ES-I3 (cell line): ENCODE measurements around the gene SLC35B2.
A peak's percentile ranks its signal among the peaks of the same experiment; 100 is the strongest.

Source experiments
- H3K36me3 ChIP-seq: 2 replicates; pipeline ENCODE4 v1.6.1; 2013; ENCODE audit warnings: mild to moderate bottlenecking, low read length, control low read depth, moderate library complexity; ENCODE audit not compliant: insufficient read depth
- H3K4me1 ChIP-seq: 2 replicates; pipeline ENCODE4 v1.6.1; 2013; ENCODE audit warnings: mild to moderate bottlenecking, control low read depth, low read length; ENCODE audit not compliant: insufficient read depth
- H3K9ac ChIP-seq: 2 replicates; pipeline ENCODE4 v1.6.1; 2013; ENCODE audit warnings: low read depth, mild to moderate bottlenecking, low read length, moderate library complexity
- H3K9me3 ChIP-seq: 2 replicates; pipeline ENCODE4 v1.6.1; 2013; ENCODE audit warnings: mild to moderate bottlenecking, low read length, moderate library complexity; ENCODE audit not compliant: control insufficient read depth, insufficient read depth

Gene SLC35B2

GRCh38 chr6:44257753-44258324 lies 511 bp upstream of the SLC35B2 start:
- H3K9ac ChIP-seq, result peak overlapping the region; percentile 57

GRCh38 chr6:44256775-44257024 lies 628 bp downstream of the SLC35B2 start:
- Histone ChIP-seq H3K4me1 (0 out of 2 replicates have a peak, but pooled peaks cover 3% of the 10 kb centered on the region), H3K36me3 (peaks cover 14% of the 10 kb centered on the region), H3K9me3 (no peaks in the 10 kb centered on the region), H3K9ac (peak overlapping the region; percentile 57)

More at GRCh38 chr6:44257753-44258324, 511 bp upstream of the SLC35B2 start:
- peaks cover 7% of the 10 kb centered on the region; the same call in 1 of the 2 replicates for H3K36me3 ChIP-seq
- H3K9me3 ChIP-seq, result no peaks in the 10 kb centered on the region
- peaks cover 7% of the 10 kb centered on the region; the same call in 1 of the 2 replicates for H3K4me1 ChIP-seq

GRCh38 chr6:44255871-44256774 lies 1.2 kb downstream of the SLC35B2 start:
- peak overlapping the region; percentile 57 for H3K9ac ChIP-seq
- no peaks in the 10 kb centered on the region for H3K9me3 ChIP-seq
- H3K36me3 ChIP-seq, result peaks cover 19% of the 10 kb centered on the region
- 0 out of 2 replicates have a peak, but pooled peaks cover 3% of the 10 kb centered on the region for H3K4me1 ChIP-seq

GRCh38 chr6:44255105-44255808 lies 2.1 kb downstream of the SLC35B2 start:
- 0 out of 2 replicates have a peak, but pooled peaks cover 3% of the 10 kb centered on the region for H3K4me1 ChIP-seq
- no peaks in the 10 kb centered on the region for H3K9me3 ChIP-seq
- H3K9ac ChIP-seq, result peak overlapping the region; percentile 57; the same call in 1 of the 2 replicates
- peaks cover 28% of the 10 kb centered on the region for H3K36me3 ChIP-seq

GRCh38 chr6:44254191-44255104 lies 2.9 kb downstream of the SLC35B2 start:
- no peaks in the 10 kb centered on the region for H3K9me3 ChIP-seq
- no peak overlapping the region for H3K9ac ChIP-seq
- 0 out of 2 replicates have a peak, but pooled peaks cover 3% of the 10 kb centered on the region for H3K4me1 ChIP-seq
- peaks cover 36% of the 10 kb centered on the region for H3K36me3 ChIP-seq

- Histone ChIP-seq H3K4me1 (peaks cover 3% of the 10 kb centered on the region; the same call in 1 of the 2 replicates), H3K36me3 (peaks cover 46% of the 10 kb centered on the region), H3K9ac (no peak overlapping the region), H3K9me3 (no peaks in the 10 kb centered on the region)
These were observed 3.8 kb downstream of the SLC35B2 start for GRCh38 chr6:44253307-44254101.

GRCh38 chr6:44251576-44252524 lies 5.5 kb downstream of the SLC35B2 start:
- no peaks in the 10 kb centered on the region; the same call in 1 of the 2 replicates for H3K4me1 ChIP-seq
- no peak overlapping the region for H3K9ac ChIP-seq
- H3K9me3 ChIP-seq, result no peaks in the 10 kb centered on the region
- peaks cover 54% of the 10 kb centered on the region for H3K36me3 ChIP-seq

GRCh38 chr6:44250718-44251123 lies 6.6 kb downstream of the SLC35B2 start:
- H3K36me3 ChIP-seq, result peaks cover 54% of the 10 kb centered on the region
- no peaks in the 10 kb centered on the region for H3K9me3 ChIP-seq
- no peak overlapping the region for H3K9ac ChIP-seq
- no peaks in the 10 kb centered on the region; the same call in 1 of the 2 replicates for H3K4me1 ChIP-seq

- no peak overlapping the region for H3K9ac ChIP-seq
- peaks cover 54% of the 10 kb centered on the region for H3K36me3 ChIP-seq
- H3K4me1 ChIP-seq, result peaks cover 4% of the 10 kb centered on the region; the same call in 1 of the 2 replicates
- no peaks in the 10 kb centered on the region for H3K9me3 ChIP-seq
These were observed 7.1 kb downstream of the SLC35B2 start for GRCh38 chr6:44250067-44250717.

GRCh38 chr6:44249082-44249748 lies 8.1 kb downstream of the SLC35B2 start:
- H3K9ac ChIP-seq, result 0 out of 2 replicates have a peak overlapping the region, but pooled peaks have one; percentile 94
- no peaks in the 10 kb centered on the region for H3K9me3 ChIP-seq
- H3K36me3 ChIP-seq, result peaks cover 54% of the 10 kb centered on the region
- H3K4me1 ChIP-seq, result peaks cover 8% of the 10 kb centered on the region

GRCh38 chr6:44248579-44248978 lies 8.7 kb downstream of the SLC35B2 start:
- H3K4me1 ChIP-seq, result peaks cover 8% of the 10 kb centered on the region
- H3K9me3 ChIP-seq, result no peaks in the 10 kb centered on the region
- H3K36me3 ChIP-seq, result peaks cover 50% of the 10 kb centered on the region
- peak overlapping the region; percentile 94 for H3K9ac ChIP-seq
